T-helper 17 cell (primary cell): ENCODE data around the gene NRIP3. TPM values are rescaled to one million over a fixed set of nuclear protein-coding genes. Genes with fewer than 3 reads are reported as not detected.
"Not testable (repeated sequence)": the region's sequence is repeated elsewhere in the genome, so short reads cannot be mapped to it uniquely, and the experiment has no call there.

Experiments
- ATAC-seq: fragments of 150-1000 bp; cut with Tn5 transposase; 2 replicates; pipeline ENCODE4 v1.10.0; 2021; ENCODE audit warnings: mild to moderate bottlenecking, moderate library complexity
- DNase-seq, 3 donors: peaks; one replicate each; pipeline versions ENCODE4 v3.0.0 to v3.0.0-alpha.2; 2020 to 2021
- H3K9me3 ChIP-seq: one replicate; pipeline ENCODE4 v1.7.0; 2013; ENCODE audit warnings: low read length, mild to moderate bottlenecking; ENCODE audit not compliant: control insufficient read depth, poor library complexity, severe bottlenecking
- H3K27ac Mint-ChIP-seq: one replicate; pipeline ENCODE4 v1.8.0; 2022; ENCODE audit warnings: mild to moderate bottlenecking, moderate library complexity, mixed read lengths
- H3K27me3 Mint-ChIP-seq: one replicate; pipeline ENCODE4 v1.8.0; 2022; ENCODE audit warnings: mixed read lengths
- H3K36me3 Mint-ChIP-seq: one replicate; pipeline ENCODE4 v1.8.0; 2022; ENCODE audit warnings: low read depth, mixed read lengths
- H3K4me1 Mint-ChIP-seq: one replicate; pipeline ENCODE4 v1.8.0; 2022; ENCODE audit warnings: mild to moderate bottlenecking, mixed read lengths
- H3K4me3 Mint-ChIP-seq: one replicate; pipeline ENCODE4 v1.8.0; 2022; ENCODE audit warnings: mild to moderate bottlenecking, moderate library complexity, mixed read lengths
- total RNA-seq, 4 donors: library from RNA in 2 of 4; stranded (reverse) in 2 of 4; gene quantifications; one replicate each; pipeline ENCODE4 v1.2.3 and lab custom pipeline; 2022 to 2026

NRIP3 gene
- total RNA-seq, 2 donors from 2014 or later = 3.8 to 4.4 TPM

GRCh38 chr11:9029422-9029821, 25.6 kb upstream of the NRIP3 start:
- Mint-ChIP-seq H3K27me3 (peaks cover 29% of the 10 kb centered on the region), H3K4me1 (no peaks in the 10 kb centered on the region), H3K27ac (no peak overlapping the region), H3K36me3 (peaks cover 3% of the 10 kb centered on the region), H3K4me3 (no peak overlapping the region)
- ATAC-seq = no peak
- no peaks in the 10 kb centered on the region for H3K9me3 ChIP-seq
- DNase-seq = no peak

- H3K9me3 ChIP-seq = no peaks in the 10 kb centered on the region
- no peak for ATAC-seq
- no peak overlapping the region for H3K4me3 Mint-ChIP-seq
- H3K4me1 Mint-ChIP-seq = no peaks in the 10 kb centered on the region
- peaks cover 3% of the 10 kb centered on the region for H3K36me3 Mint-ChIP-seq
- H3K27ac Mint-ChIP-seq = no peak overlapping the region
- H3K27me3 Mint-ChIP-seq = peaks cover 33% of the 10 kb centered on the region
- no peak for DNase-seq
Observed at GRCh38 chr11:9028581-9028980, 24.8 kb upstream of the NRIP3 start.

- Mint-ChIP-seq H3K36me3 (peaks cover 3% of the 10 kb centered on the region), H3K27me3 (peaks cover 41% of the 10 kb centered on the region), H3K27ac (no peak overlapping the region), H3K4me3 (no peak overlapping the region), H3K4me1 (peaks cover 7% of the 10 kb centered on the region)
- no peaks in the 10 kb centered on the region for H3K9me3 ChIP-seq
- DNase-seq = no peak
- ATAC-seq = no peak
Observed at GRCh38 chr11:9025101-9025850, 21.5 kb upstream of the NRIP3 start.

- H3K27me3 Mint-ChIP-seq = peaks cover 31% of the 10 kb centered on the region
- ATAC-seq (no peak), DNase-seq (no peak)
- H3K27ac Mint-ChIP-seq = no peak overlapping the region
- peaks cover 3% of the 10 kb centered on the region for H3K36me3 Mint-ChIP-seq
- peaks cover 12% of the 10 kb centered on the region for H3K4me1 Mint-ChIP-seq
- no peaks in the 10 kb centered on the region for H3K9me3 ChIP-seq
- H3K4me3 Mint-ChIP-seq = no peak overlapping the region
Observed at GRCh38 chr11:9022961-9023680, 19.3 kb upstream of the NRIP3 start.

GRCh38 chr11:9020916-9021315, 17.1 kb upstream of the NRIP3 start:
- ATAC-seq (no peak), DNase-seq (no peak)
- H3K9me3 ChIP-seq = no peaks in the 10 kb centered on the region
- H3K27me3 Mint-ChIP-seq = peaks cover 31% of the 10 kb centered on the region
- no peak overlapping the region for H3K4me3 Mint-ChIP-seq
- peaks cover 27% of the 10 kb centered on the region for H3K4me1 Mint-ChIP-seq
- H3K27ac Mint-ChIP-seq = no peak overlapping the region
- H3K36me3 Mint-ChIP-seq = peaks cover 3% of the 10 kb centered on the region

GRCh38 chr11:9019861-9020260, 16.1 kb upstream of the NRIP3 start:
- ATAC-seq (no peak), DNase-seq (no peak)
- H3K27me3 Mint-ChIP-seq = peaks cover 21% of the 10 kb centered on the region
- H3K4me1 Mint-ChIP-seq = peaks cover 30% of the 10 kb centered on the region
- no peaks in the 10 kb centered on the region for H3K9me3 ChIP-seq
- H3K27ac Mint-ChIP-seq = no peak overlapping the region
- H3K36me3 Mint-ChIP-seq = peaks cover 3% of the 10 kb centered on the region
- no peak overlapping the region for H3K4me3 Mint-ChIP-seq

- Mint-ChIP-seq H3K27ac (no peak overlapping the region), H3K27me3 (peaks cover 16% of the 10 kb centered on the region), H3K36me3 (peaks cover 3% of the 10 kb centered on the region), H3K4me3 (no peak overlapping the region), H3K4me1 (peaks cover 30% of the 10 kb centered on the region)
- H3K9me3 ChIP-seq = no peaks in the 10 kb centered on the region
- ATAC-seq = peak; percentile 35
- no peak for DNase-seq
Observed at GRCh38 chr11:9017773-9018172, 14.0 kb upstream of the NRIP3 start.

- ATAC-seq = peak; percentile 20
- Mint-ChIP-seq H3K27me3 (peaks cover 9% of the 10 kb centered on the region), H3K27ac (no peak overlapping the region)
Observed at GRCh38 chr11:9016916-9017642, 13.3 kb upstream of the NRIP3 start.

GRCh38 chr11:9015677-9016076, 11.9 kb upstream of the NRIP3 start:
- H3K27me3 Mint-ChIP-seq = peaks cover 5% of the 10 kb centered on the region
- peaks cover 23% of the 10 kb centered on the region for H3K4me1 Mint-ChIP-seq
- H3K36me3 Mint-ChIP-seq = peaks cover 3% of the 10 kb centered on the region
- peak; percentile 86 for ATAC-seq
- peak in 2 of 3 donors; percentile 21 for DNase-seq
- H3K9me3 ChIP-seq = no peaks in the 10 kb centered on the region
- no peak overlapping the region for H3K27ac Mint-ChIP-seq
- H3K4me3 Mint-ChIP-seq = no peak overlapping the region

More at GRCh38 chr11:9016916-9017642, 13.3 kb upstream of the NRIP3 start:
- no peak overlapping the region for H3K4me3 Mint-ChIP-seq
- peaks cover 25% of the 10 kb centered on the region for H3K4me1 Mint-ChIP-seq
- no peaks in the 10 kb centered on the region for H3K9me3 ChIP-seq
- no peak for DNase-seq
- H3K36me3 Mint-ChIP-seq = peaks cover 3% of the 10 kb centered on the region

- H3K36me3 Mint-ChIP-seq = peaks cover 3% of the 10 kb centered on the region
- peaks cover 23% of the 10 kb centered on the region for H3K4me1 Mint-ChIP-seq
- no peak overlapping the region for H3K4me3 Mint-ChIP-seq
- DNase-seq (no peak), ATAC-seq (no peak)
- H3K27me3 Mint-ChIP-seq = peaks cover 5% of the 10 kb centered on the region
- H3K9me3 ChIP-seq = no peaks in the 10 kb centered on the region
- no peak overlapping the region for H3K27ac Mint-ChIP-seq
Observed at GRCh38 chr11:9014826-9015225, 11.0 kb upstream of the NRIP3 start.

GRCh38 chr11:9013373-9013772, 9.6 kb upstream of the NRIP3 start:
- no peaks in the 10 kb centered on the region for H3K9me3 ChIP-seq
- DNase-seq (no peak), ATAC-seq (no peak)
- peaks cover 20% of the 10 kb centered on the region for H3K4me1 Mint-ChIP-seq
- H3K36me3 Mint-ChIP-seq = no peaks in the 10 kb centered on the region
- no peak overlapping the region for H3K4me3 Mint-ChIP-seq
- peaks cover 5% of the 10 kb centered on the region for H3K27me3 Mint-ChIP-seq
- H3K27ac Mint-ChIP-seq = no peak overlapping the region

GRCh38 chr11:9009538-9009937, 5.7 kb upstream of the NRIP3 start:
- not testable (repeated sequence) for H3K4me1 Mint-ChIP-seq, DNase-seq, H3K9me3 ChIP-seq, ATAC-seq, H3K36me3 Mint-ChIP-seq, H3K4me3 Mint-ChIP-seq, H3K27me3 Mint-ChIP-seq, H3K27ac Mint-ChIP-seq

GRCh38 chr11:9008661-9009060, 4.9 kb upstream of the NRIP3 start:
- ATAC-seq (no peak), DNase-seq (no peak)
- peaks cover 5% of the 10 kb centered on the region for H3K27me3 Mint-ChIP-seq
- H3K4me3 Mint-ChIP-seq = no peak overlapping the region
- peaks cover 8% of the 10 kb centered on the region for H3K4me1 Mint-ChIP-seq
- H3K27ac Mint-ChIP-seq = peak overlapping the region; percentile 41
- no peaks in the 10 kb centered on the region for H3K36me3 Mint-ChIP-seq
- no peaks in the 10 kb centered on the region for H3K9me3 ChIP-seq
